Measurements from ENCODE around the gene DMD. TPM values are rescaled to one million over a fixed set of nuclear protein-coding genes. Genes with fewer than 3 reads are reported as not detected.

The DMD gene
- total RNA-seq, 3 donors from 2014 or later, result 11.2 to 140 (median 12.6) TPM

- DNase-seq (no peak), ATAC-seq (no peak)
- no peak for TF ChIP-seq CTCF (IDR thresholded peaks at IDR 0.05)
- Histone ChIP-seq H3K4me3 (no peak overlapping the region), H3K9me3 (no peaks in the 10 kb centered on the region), H3K4me1 (ENCODE audit: low read depth) (no peaks in the 10 kb centered on the region), H3K36me3 (ENCODE audit: low read depth) (no peaks in the 10 kb centered on the region)
- intact Hi-C loops (cut with DNase I, micrococcal nuclease), result no loop called here
Observed at GRCh38 chrX:31371956-31372355, 1839.4 kb downstream of the DMD start.

GRCh38 chrX:31367816-31368215 lies 1843.5 kb downstream of the DMD start:
- no peaks in the 10 kb centered on the region for H3K36me3 ChIP-seq (ENCODE audit: low read depth)
- H3K9me3 ChIP-seq, result no peaks in the 10 kb centered on the region
- no peak for TF ChIP-seq CTCF (IDR thresholded peaks at IDR 0.05)
- no peak overlapping the region for H3K4me3 ChIP-seq
- intact Hi-C loops (cut with DNase I, micrococcal nuclease), result no loop called here
- no peaks in the 10 kb centered on the region for H3K4me1 ChIP-seq (ENCODE audit: low read depth)
- ATAC-seq (no peak), DNase-seq (no peak)

GRCh38 chrX:31366041-31366440 lies 1845.3 kb downstream of the DMD start:
- Histone ChIP-seq H3K4me3 (no peak overlapping the region), H3K36me3 (ENCODE audit: low read depth) (no peaks in the 10 kb centered on the region), H3K9me3 (no peaks in the 10 kb centered on the region), H3K4me1 (ENCODE audit: low read depth) (no peaks in the 10 kb centered on the region)
- DNase-seq, result no peak
- intact Hi-C loops (cut with DNase I, micrococcal nuclease), result no loop called here
- TF ChIP-seq CTCF (IDR thresholded peaks at IDR 0.05), result no peak
- ATAC-seq, result no peak

- no peak for ATAC-seq
- no peak for TF ChIP-seq CTCF (IDR thresholded peaks at IDR 0.05)
- intact Hi-C loops (cut with DNase I, micrococcal nuclease), result no loop called here
- Histone ChIP-seq H3K9me3 (no peaks in the 10 kb centered on the region), H3K4me1 (ENCODE audit: low read depth) (no peaks in the 10 kb centered on the region), H3K36me3 (ENCODE audit: low read depth) (no peaks in the 10 kb centered on the region), H3K4me3 (no peak overlapping the region)
- DNase-seq, result no peak
Observed at GRCh38 chrX:31356275-31357212, 1854.8 kb downstream of the DMD start.

- ATAC-seq, result no peak
- no peak for DNase-seq
- TF ChIP-seq CTCF (IDR thresholded peaks at IDR 0.05), result no peak
- Histone ChIP-seq H3K4me3 (no peak overlapping the region), H3K36me3 (ENCODE audit: low read depth) (no peaks in the 10 kb centered on the region), H3K9me3 (no peaks in the 10 kb centered on the region), H3K4me1 (ENCODE audit: low read depth) (no peaks in the 10 kb centered on the region)
- intact Hi-C loops (cut with DNase I, micrococcal nuclease), result no loop called here
Observed at GRCh38 chrX:31355206-31355955, 1856.0 kb downstream of the DMD start.
